IPS DF 4.7 (cell line): Measurements from ENCODE around the gene ZDHHC23.
A peak's percentile ranks its signal among the peaks of the same experiment; 100 is the strongest.

Source experiments
- DNase-seq: peaks from one replicate; pipeline ENCODE4 v3.0.0-alpha.2; 2013; ENCODE audit warnings: low spot score; ENCODE audit errors: extremely low read depth

Gene ZDHHC23, protein sequence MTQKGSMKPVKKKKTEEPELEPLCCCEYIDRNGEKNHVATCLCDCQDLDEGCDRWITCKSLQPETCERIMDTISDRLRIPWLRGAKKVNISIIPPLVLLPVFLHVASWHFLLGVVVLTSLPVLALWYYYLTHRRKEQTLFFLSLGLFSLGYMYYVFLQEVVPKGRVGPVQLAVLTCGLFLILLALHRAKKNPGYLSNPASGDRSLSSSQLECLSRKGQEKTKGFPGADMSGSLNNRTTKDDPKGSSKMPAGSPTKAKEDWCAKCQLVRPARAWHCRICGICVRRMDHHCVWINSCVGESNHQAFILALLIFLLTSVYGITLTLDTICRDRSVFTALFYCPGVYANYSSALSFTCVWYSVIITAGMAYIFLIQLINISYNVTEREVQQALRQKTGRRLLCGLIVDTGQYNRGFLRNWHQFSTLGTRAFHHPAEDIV

DNA sequence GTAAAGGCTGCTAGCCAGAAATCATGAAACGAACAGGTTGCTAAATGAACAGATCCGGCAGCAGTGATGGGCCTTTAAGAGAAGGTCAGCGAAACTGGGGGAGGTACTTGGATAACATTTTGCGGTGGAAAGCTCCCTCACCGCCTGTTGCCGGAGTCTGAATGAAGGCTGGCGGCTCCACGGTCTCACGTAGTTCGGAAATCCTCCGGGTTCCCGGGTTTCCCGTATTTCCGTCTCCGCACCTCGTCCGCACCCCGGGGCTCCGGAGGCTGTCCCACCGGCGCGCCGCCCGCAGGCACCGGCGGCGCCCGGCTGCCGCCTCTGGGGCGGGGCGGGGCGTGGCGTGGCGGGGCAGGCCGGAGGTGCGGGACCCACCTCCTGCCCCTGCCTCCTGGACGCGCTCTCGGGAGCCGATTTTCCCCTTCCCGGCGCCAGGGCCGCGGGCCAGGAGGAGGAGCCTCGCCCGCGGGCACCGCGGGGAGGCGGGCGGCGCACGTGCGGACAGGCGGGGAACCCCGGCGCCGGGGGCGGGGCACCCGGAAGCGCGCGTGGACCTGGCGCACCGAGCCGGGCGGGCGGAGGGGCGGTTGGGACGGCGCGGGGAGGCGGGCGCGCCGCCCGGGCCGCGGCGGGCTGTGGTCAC, at the start of gene ZDHHC23:
TSS of gene ZDHHC23 (plus strand) at position 642 of the 643 bp plus-strand sequence. CDS start 790 bp downstream, outside the sequence.
- DNase-seq, result no peak

DNA sequence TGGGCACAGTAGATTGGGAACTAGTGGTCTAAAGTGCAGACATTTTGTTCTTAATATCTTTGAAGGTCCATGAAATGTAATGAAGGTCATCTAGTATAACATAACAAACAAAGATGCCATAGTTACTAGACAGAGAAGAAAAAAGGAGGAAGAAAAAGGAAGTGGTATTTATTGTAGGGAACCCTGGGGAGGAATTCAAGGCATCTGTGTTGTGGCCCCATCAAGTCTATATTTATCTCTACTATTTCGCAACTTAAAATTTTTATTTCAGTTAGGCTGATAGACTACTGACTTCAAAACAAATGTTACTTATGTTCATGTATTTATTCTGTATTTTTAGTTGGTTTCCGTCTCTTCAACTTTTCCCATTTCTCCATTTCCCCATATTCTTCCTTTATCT, 48.9 kb upstream of the ZDHHC23 start:
- DNase-seq, result no peak

DNA sequence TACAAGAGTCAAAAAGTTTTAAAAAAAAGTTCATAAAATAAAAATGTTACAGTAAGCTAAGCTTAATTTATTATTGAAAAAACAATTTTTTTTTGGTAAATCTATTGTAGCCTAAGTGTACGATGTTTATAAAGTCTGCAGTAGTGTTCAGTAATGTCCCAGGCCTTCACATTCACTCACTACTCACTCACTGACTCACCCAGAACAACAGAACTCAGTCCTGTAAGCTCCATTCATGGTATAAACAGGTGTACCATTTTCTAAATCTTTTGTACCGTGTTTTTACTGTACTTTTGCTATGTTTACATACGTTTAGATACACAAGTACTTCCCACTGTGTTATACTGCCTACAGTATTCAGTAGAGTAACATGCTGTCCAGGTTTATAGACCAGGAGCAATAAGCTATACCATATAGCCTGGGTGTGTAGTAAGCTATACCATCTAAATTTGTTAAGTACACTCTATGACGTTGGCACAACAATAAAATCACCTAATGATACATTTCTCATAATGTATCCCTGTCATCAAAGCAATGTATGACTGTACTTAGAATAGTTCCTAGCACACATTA, 41.2 kb upstream of the ZDHHC23 start:
- no peak for DNase-seq

DNA sequence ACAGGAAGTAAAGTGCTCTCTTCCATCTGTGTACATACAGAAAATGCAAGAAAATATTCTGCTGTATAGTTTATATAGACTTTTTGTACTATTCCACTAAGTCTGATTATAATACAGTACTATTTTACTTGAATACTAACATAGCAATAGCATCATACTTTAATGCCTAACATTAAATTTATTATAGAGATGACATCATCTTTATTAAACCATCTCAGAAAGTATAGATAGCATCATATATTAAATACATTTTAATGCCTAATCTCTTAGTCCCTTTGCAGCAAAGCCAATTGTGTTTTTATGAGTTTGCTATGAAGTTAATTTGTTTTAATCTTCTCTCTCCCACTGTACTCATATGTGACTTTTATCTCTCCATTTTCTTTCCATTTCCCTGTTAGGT, 39.7 kb upstream of the ZDHHC23 start:
- DNase-seq, result no peak

DNA sequence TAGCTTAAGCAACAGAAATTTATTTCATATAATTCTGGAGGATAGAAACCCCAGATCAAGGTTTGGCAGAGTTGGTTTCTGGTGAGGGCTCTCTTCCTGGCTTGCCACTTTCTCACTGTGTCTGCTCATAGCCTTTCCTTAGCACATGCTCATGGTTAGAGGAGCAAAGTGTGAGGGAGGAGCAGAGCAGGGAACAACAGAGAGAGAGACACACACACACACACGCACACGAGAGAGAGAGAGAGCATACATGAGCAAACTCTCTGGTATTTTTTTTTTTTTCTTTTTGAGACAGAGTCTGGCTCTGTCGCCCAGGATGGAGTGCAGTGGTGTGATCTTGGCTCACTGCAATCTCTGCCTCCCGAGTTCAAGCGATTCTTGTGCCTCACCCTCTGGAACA, 36.8 kb upstream of the ZDHHC23 start:
- no peak for DNase-seq

DNA sequence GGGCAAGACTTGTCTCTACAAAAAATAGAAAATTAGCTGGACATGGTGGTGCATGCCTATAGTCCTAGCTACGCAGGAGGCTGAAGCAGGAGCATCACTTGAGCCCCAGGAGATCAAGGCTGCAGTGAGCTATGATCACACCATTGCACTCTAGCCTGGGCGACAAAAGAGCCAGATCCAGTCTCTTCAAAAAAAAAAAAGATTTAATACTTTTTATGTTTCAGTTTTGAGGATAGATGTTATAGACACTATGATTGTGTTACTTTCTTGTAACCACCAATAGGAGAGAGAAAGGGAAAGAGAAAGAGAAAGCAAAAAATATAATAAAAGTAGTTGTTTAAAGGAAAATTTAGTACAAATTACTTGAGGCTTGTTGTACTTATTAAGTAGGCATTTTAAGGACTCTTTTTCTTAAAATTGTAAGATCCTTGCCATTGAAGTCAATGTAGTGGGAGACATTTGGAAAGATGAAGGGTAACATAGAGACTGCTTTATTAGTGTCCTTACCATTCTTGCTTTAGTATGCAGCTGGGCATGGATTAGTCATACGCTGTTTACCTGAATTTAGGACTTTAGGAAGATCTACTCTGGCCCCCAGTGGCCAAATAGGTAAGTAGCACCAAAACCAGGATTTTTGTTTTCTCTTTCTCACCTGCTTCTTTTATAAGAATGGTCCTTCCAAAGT, 35.1 kb upstream of the ZDHHC23 start:
- DNase-seq, result peak; percentile 36

DNA sequence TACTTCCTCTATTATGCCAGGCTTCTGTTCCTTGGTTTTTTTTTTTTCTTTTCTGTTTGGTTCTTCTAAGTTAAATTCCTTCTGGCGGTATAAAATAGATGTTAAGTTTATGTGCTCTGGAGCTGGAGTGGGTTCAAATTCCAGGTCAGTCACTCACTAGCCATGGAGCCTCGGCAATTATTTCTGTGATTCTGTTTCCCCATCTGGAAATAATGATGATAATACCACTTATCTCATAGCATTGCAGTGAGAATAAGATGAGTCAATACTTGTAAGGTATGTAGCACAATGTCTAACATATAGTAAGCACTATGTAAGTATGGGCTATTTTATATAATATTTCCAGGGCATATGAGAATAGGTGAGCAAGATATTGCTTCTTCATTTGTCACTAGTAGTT, 33.2 kb upstream of the ZDHHC23 start:
- no peak for DNase-seq

DNA sequence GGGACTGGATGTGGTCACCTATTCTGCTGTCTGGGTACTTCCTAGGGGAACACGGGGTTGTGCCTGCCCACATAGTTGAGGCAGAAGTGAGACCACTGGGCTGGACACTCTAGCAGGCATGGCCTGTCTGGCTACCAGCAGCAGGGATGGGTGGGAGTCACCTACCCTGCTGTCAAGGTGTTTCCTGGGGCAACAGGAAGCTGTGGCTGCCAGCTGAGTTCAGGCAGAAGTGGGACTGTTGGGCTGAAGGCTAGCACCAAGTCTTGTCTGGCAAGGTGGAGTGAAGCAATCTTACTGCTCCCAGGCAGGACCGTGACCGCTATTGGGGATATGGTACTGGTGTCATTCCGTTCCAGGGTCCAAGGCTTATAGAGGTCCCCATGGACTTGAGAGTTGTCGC, 20.3 kb upstream of the ZDHHC23 start:
- no peak for DNase-seq

DNA sequence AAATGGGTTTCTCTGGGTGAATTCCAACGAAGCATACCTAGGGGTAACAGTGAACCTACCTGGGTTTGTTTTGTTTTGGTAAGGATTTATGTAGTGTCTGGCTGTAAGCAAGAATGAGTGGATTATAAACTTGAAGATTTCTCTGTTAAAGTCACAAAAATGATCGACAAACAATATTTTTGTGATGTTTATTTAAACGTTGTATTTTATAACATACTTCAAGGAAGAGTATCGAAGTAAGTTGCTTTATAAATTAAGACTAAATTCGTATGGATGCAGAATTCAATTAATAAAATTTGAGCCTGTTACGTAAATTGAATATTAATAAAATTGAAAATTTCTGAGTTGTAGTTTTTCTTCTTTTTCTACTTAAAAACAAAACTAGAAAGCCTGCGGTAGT, 982 bp upstream of the ZDHHC23 start:
- DNase-seq, result no peak

DNA sequence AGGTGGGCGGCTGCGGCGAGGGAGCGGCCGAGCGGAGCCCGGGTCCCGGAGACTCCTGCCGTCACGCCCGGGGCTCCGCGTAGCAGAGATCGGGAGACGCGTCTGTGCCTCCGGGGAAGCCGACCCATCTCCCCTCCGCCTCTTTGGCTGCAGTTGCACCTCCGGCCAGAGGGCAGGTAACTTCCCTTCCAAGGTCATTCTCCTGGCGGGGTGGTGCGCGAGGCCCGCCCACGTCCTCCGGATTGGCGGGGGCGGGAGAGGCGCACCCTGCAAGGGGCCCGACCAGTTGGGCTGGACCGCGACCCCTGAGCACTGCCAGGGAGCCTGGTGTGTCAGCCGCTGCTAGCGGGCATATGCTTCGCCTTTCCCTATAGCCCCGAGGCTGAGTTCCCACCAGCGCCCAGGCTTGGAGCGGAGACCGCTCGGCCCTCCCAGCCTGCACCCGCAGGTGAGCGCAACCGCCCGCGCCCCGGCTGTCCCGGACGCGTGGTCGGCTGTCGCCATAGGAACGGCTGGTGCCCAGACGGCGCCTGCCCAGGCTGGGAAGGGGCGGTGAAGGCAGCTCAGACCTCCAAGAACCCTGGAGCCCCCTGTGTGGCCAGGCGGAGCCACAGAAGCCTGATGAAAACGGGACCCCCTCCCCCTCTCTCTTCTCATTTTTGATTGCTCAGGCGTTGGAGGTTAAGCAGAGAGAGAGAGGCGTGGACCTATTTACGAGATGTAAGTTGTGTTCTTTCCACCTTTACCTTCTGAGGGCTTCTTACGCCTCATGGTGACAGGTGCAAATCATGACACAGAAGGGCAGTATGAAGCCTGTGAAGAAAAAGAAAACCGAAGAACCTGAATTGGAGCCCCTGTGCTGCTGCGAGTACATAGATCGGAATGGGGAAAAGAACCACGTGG, 453 bp downstream of the ZDHHC23 start:
- DNase-seq, result no peak

DNA sequence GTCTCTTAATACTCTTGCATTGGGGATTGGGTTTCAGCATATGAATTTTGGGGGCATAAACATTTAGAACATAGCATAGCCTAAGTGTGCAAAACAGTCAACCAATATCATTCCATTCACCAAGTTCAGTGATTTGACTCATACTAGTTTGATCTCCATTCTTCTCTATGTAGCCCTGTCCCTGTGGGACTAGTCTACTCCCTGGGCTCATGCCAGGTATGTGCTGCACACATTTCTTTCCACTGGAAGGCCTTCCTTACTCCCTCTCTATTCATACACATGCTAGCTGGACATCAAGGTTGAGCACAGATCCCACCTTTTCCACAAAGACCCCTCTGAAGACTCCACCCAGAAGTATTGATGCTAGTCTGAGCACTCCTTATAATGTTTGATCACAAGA, 5.1 kb downstream of the ZDHHC23 start:
- DNase-seq, result no peak

DNA sequence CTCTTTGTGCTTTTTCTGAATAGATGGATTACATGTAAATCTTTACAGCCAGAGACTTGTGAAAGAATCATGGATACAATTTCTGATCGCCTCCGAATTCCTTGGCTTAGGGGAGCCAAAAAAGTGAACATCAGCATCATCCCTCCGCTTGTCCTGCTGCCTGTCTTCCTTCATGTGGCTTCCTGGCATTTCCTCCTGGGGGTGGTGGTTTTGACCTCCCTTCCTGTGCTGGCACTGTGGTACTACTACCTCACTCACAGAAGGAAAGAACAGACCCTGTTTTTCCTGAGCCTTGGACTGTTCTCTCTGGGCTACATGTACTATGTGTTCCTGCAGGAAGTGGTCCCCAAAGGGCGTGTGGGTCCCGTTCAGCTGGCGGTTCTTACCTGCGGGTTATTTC, 5.9 kb downstream of the ZDHHC23 start:
- DNase-seq, result no peak

DNA sequence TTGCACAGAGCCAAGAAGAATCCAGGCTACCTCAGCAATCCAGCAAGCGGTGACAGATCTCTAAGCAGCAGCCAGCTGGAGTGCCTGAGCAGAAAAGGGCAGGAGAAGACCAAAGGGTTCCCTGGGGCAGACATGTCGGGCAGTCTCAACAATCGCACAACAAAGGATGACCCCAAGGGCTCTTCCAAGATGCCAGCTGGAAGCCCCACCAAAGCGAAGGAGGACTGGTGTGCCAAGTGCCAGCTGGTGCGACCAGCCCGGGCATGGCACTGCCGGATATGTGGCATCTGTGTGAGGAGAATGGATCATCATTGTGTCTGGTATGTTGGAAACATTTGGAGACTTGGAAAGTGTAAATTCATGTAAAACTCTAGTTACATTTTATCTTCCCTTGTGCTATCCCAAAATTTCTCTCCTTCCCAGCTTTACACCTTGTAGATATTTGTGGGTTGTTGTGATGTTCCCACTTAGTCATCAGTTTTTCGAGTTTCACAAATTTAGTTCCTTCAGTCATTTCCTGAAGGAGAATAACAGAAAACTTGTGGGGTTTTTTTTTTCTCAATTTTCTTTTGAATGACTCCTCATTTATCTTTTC, 6.4 kb downstream of the ZDHHC23 start:
- no peak for DNase-seq

DNA sequence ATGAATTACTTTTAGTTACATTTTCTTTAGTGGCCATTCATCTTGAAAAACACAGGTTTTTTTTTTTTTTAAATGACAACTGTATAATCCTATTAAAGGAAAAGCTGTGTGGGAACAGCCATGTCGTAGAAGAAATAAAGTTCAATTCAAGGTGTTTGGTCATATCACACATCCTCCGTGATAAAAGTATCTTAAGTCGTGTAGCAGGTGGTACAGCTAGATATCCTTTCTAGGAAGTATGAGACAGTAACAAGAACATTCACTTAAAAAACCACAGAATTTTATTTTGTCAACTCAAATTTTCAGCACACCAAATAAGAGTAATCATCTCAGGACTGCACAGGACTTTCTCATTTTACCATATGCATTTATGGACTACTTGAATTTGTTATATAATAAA, 16.1 kb downstream of the ZDHHC23 start:
- no peak for DNase-seq

DNA sequence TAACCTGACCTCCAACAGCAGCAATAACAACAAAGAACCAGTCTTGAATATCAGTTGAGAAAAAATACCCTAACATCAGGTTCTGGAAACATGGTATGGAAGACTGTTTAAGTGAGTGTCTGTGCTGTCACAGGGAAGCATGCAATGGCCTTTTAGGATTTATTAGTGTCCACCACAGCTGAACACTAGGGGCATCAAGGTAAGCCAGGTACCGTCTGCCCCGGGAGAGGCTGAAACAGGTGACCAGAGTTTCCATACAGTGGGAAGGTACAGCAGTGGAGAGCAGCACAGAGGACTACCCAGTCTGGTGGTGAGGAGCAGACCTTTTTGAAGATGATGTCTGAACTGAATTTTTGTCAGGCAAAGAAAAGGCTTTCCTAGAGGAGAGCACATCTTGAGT, 18.4 kb downstream of the ZDHHC23 start:
- DNase-seq, result no peak

DNA sequence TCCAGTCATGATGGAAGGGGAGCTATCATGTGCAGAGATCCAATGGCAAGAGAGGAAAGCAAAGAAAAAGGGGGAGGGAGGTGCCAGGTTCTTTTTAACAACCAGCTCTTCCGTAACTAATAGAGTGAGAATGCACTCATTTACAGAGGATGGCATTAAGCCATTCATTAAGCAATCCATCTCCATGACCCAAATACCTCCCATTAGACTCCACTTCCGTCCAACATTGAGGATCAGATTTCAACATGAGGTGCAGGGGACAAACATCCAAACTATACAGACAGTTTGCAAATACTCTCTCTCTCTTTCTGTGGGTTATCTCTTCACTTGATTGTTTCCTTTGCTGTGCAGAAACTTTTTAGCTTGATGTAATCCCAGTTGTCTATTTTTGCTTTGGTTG, 21.2 kb downstream of the ZDHHC23 start:
- no peak for DNase-seq

DNA sequence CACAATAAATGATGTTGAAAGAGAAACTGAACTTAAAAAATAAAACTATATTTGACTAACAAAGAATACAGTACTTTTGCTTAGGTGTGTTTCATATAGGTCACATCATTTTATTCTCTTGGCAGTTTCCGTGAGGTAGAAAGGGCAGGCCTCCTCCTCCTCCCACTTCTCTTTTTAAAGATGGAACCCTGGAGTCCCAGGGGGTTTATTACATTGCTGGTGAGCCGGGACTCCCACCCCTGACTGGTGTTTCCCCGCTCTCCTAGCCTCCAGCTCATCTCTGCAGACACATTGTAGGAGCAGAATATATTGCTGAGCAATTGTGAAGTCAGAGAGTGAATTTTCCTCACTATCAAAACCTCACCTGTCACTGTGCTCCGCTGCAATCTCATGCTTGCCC, 30.0 kb downstream of the ZDHHC23 start:
- DNase-seq, result no peak

DNA sequence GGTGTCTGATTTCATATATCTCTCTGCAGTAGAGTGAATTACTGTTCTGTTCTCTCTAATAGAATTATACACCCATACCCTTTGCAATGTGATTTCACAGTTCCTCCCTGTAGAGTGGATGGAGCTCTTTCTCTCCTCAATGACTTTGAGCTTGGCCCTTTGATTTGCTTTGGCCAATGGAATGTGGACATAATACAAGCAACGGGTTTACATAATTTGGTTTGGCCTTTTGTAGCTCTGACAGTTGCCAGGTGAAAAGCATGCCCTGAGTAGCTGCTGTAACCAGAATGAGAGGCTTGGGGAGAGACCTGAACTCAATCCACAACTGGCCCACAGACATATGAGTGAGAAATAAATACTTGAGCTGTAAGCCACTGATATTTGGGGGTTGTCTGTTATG, 32.1 kb downstream of the ZDHHC23 start:
- no peak for DNase-seq

DNA sequence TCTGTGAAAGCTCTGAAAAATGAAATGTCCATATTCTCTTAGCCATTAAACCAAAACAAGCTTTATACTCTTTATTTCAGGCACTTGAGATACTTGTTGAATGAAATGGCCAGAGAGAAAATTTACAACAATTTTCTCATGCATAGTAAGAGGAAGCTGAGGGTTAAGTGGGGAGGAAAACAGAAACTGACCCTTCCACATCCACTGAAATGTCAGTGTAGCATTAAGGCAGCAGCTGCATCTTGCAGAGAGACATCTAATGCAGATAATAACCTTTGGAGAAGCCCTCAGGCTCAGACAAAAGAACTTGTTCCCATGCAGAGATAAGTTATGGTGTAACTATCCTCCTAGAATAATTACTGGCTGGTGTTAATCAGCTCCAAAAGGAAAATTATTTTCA, 34.0 kb downstream of the ZDHHC23 start:
- DNase-seq, result no peak

DNA sequence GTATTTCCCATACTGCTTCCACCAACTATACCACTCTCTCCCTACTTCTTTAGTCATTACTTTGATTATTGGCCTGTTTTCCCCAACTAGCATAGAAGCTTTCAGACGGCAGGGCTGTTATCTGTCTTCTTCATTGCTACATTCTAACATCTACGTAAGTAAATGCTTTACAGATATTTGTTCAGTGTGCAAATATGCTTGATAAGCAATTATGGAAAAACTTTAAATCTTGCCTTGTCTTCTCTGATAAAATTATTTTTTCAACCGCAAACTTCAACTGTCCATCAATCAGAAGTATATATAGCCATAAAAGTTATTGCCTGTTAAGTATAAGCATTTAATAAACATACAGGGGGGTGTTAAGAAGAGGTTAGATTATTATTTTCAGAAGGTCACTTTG, 35.7 kb downstream of the ZDHHC23 start:
- DNase-seq, result no peak

DNA sequence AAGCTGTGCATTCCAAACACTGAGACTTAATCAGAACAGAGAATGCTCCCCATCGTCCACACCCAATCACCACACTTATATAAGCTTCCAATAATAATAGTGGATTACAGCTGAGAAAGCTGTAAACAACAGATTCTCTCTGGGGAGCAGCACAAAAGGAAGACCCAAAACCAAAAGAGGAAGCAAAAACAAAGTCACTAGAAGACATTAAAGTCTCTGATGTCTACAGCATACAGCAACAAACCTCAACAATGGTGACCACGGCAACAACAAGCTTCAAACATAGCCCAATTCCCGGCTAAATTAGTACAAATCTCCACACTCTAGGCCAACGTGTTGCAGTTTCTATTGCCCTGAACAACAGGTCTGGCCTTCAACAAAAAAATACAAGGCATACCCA, 37.7 kb downstream of the ZDHHC23 start:
- DNase-seq, result no peak
